HEK293 (cell line): ENCODE measurements around the gene SLC38A8.

Experiments used
- CTCF ChIA-PET: fragments of 350-600 bp; formaldehyde crosslinking; extraction: SDS; loops from one replicate; lab custom pipeline; 2021; ENCODE audit warnings: antibody characterized with exemption; lab: Yijun Ruan, JAX
- POLR2A ChIA-PET: fragments of 300-600 bp; formaldehyde crosslinking; extraction: SDS; loops from one replicate; lab custom pipeline; 2020; ENCODE audit warnings: antibody characterized with exemption, inconsistent platforms; lab: Yijun Ruan, JAX
- H3K27ac ChIP-seq: fragments of 200-500 bp; sonication (Bioruptor generic); 2 replicates; pipeline ENCODE4 v1.5.1; 2014; ENCODE audit warnings: low read depth, low read length, control low read depth, inconsistent platforms; ENCODE audit errors: extremely low read depth
- H3K36me3 ChIP-seq, 2 experiments: fragments of 200-500 bp in 1 of 2; sonication (Bioruptor generic) in 1 of 2; 1 replicate in 1 of 2; 2 replicates in 1 of 2; pipeline ENCODE4 v1.5.1; 2014 to 2017; ENCODE audit warnings: inconsistent platforms in 2 of 2, low read length in 2 of 2; ENCODE audit not compliant: control insufficient read depth in 2 of 2, insufficient read depth in 1 of 2
- H3K4me1 ChIP-seq: fragments of 200-500 bp; sonication (Bioruptor generic); 2 replicates; pipeline ENCODE4 v1.5.1; 2014; ENCODE audit warnings: mild to moderate bottlenecking, low read length, inconsistent platforms; ENCODE audit not compliant: control insufficient read depth, insufficient read depth
- H3K4me3 ChIP-seq: 2 replicates; pipeline ENCODE4 v1.5.1; 2011; ENCODE audit warnings: low read depth, mild to moderate bottlenecking, control low read depth, low read length, moderate library complexity
- H3K9me3 ChIP-seq: fragments of 200-500 bp; sonication (Bioruptor generic); 2 replicates; pipeline ENCODE4 v1.5.1; 2014; ENCODE audit warnings: low read depth, low read length, inconsistent platforms; ENCODE audit not compliant: control insufficient read depth, insufficient read depth
- EGR2 ChIP-seq: fragments of 450-650 bp; formaldehyde crosslinking; IDR thresholded peaks from 2 replicates; pipeline ENCODE4 v1.5.1; 2016; ENCODE audit warnings: low read depth, missing biosample characterization, missing genetic modification characterization
- KLF1 ChIP-seq: fragments of 450-650 bp; formaldehyde crosslinking; IDR thresholded peaks from 2 replicates; pipeline ENCODE4 v1.5.1; 2016; ENCODE audit warnings: missing biosample characterization, missing genetic modification characterization
- KLF7 ChIP-seq: fragments of 450-650 bp; formaldehyde crosslinking; IDR thresholded peaks from 2 replicates; pipeline ENCODE4 v1.5.1; 2016; ENCODE audit warnings: missing biosample characterization, missing genetic modification characterization, borderline replicate concordance
- KLF8 ChIP-seq: fragments of 450-650 bp; formaldehyde crosslinking; IDR thresholded peaks from 2 replicates; pipeline ENCODE4 v1.5.1; 2016; ENCODE audit warnings: missing biosample characterization, missing genetic modification characterization
- KLF9 ChIP-seq: fragments of 450-650 bp; formaldehyde crosslinking; IDR thresholded peaks from 2 replicates; pipeline ENCODE4 v1.5.1; 2016; ENCODE audit warnings: missing biosample characterization, missing genetic modification characterization, low read depth
- PRDM2 ChIP-seq: fragments of 450-650 bp; formaldehyde crosslinking; IDR thresholded peaks from 2 replicates; pipeline ENCODE4 v1.5.1; 2016; ENCODE audit warnings: missing biosample characterization, missing genetic modification characterization, borderline replicate concordance
- SP2 ChIP-seq: fragments of 450-650 bp; formaldehyde crosslinking; IDR thresholded peaks from 2 replicates; pipeline ENCODE4 v1.5.1; 2016; ENCODE audit warnings: missing biosample characterization, missing genetic modification characterization
- ZNF114 ChIP-seq: fragments of 450-650 bp; formaldehyde crosslinking; IDR thresholded peaks from 2 replicates; pipeline ENCODE4 v1.5.0; 2017; ENCODE audit warnings: missing biosample characterization, missing genetic modification characterization
- ZNF133 ChIP-seq: fragments of 450-650 bp; formaldehyde crosslinking; IDR thresholded peaks from 2 replicates; pipeline ENCODE4 v1.5.1; 2016; ENCODE audit warnings: missing biosample characterization, missing genetic modification characterization
- ZNF248 ChIP-seq: fragments of 450-650 bp; formaldehyde crosslinking; IDR thresholded peaks from 2 replicates; pipeline ENCODE4 v1.5.1; 2017; ENCODE audit warnings: missing biosample characterization, missing genetic modification characterization
- ZNF366 ChIP-seq: fragments of 450-650 bp; formaldehyde crosslinking; conservative IDR thresholded peaks from 2 replicates; pipeline ENCODE4 v1.5.1; 2016; ENCODE audit warnings: missing biosample characterization, missing genetic modification characterization
- ZNF473 ChIP-seq: fragments of 450-650 bp; formaldehyde crosslinking; IDR thresholded peaks from 2 replicates; pipeline ENCODE4 v1.5.1; 2017; ENCODE audit warnings: missing biosample characterization, missing genetic modification characterization
- ZNF571 ChIP-seq: fragments of 450-650 bp; formaldehyde crosslinking; IDR thresholded peaks from 2 replicates; pipeline ENCODE4 v1.5.0; 2017; ENCODE audit warnings: missing biosample characterization, missing genetic modification characterization
- ZNF624 ChIP-seq: fragments of 450-650 bp; formaldehyde crosslinking; IDR thresholded peaks from 2 replicates; pipeline ENCODE4 v1.5.1; 2017; ENCODE audit warnings: missing biosample characterization, missing genetic modification characterization
- ZNF658 ChIP-seq: fragments of 450-650 bp; formaldehyde crosslinking; IDR thresholded peaks from 2 replicates; pipeline ENCODE4; 2016; ENCODE audit warnings: missing biosample characterization, missing genetic modification characterization
- ZNF777 ChIP-seq: fragments of 450-650 bp; formaldehyde crosslinking; IDR thresholded peaks from 2 replicates; pipeline ENCODE4 v1.5.1; 2017; ENCODE audit warnings: missing biosample characterization, missing genetic modification characterization, borderline replicate concordance
- ZNF791 ChIP-seq: fragments of 450-650 bp; formaldehyde crosslinking; IDR thresholded peaks from 2 replicates; pipeline ENCODE4 v1.5.1; 2016; ENCODE audit warnings: missing biosample characterization, missing genetic modification characterization
- ZNF792 ChIP-seq: fragments of 450-650 bp; formaldehyde crosslinking; IDR thresholded peaks from 2 replicates; pipeline ENCODE4 v1.5.1; 2016; ENCODE audit warnings: missing biosample characterization, missing genetic modification characterization
- TF ChIP-seq, protein P1 (sequence below): fragments of 450-650 bp; formaldehyde crosslinking; IDR thresholded peaks from 2 replicates; pipeline ENCODE4 v1.5.1; 2016; ENCODE audit warnings: missing biosample characterization, missing genetic modification characterization
- TF ChIP-seq, protein P2 (sequence below): fragments of 450-650 bp; formaldehyde crosslinking; conservative IDR thresholded peaks from 2 replicates; pipeline ENCODE4 v1.5.1; 2016; ENCODE audit warnings: low read depth, missing biosample characterization, missing genetic modification characterization
- TF ChIP-seq, protein P3 (sequence below): fragments of 450-650 bp; formaldehyde crosslinking; conservative IDR thresholded peaks from 2 replicates; pipeline ENCODE4 v1.5.1; 2016; ENCODE audit warnings: low read depth, missing biosample characterization, missing genetic modification characterization

SLC38A8 gene

DNA sequence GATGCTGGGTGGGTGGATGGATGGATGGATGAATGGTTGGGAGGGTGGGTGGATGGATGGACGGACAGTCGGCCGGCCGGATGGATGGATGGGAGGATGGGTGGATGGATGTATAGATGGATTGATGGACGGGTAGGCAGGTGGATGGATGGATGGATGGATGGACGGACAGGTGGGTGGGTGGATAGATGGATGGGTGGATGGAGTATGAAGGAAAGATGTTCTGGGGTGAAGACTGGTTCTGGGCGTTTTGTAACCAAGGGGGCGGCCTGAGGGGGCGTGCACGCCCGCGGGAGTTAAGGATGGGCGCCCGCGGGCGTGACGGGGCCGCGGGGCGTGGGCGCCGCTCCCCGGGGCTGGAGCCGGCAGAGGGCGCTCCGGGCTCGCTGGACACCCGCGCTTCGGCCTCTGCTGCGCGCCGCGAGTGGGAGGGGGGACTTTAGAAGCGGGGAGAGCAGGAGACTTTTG is 74.7 kb downstream of the SLC38A8 start, which contains the start of gene NECAB2:
Gene NECAB2 (plus strand): TSS at position 407 of the 468 bp plus-strand sequence. CDS start 405 bp downstream, outside the sequence.
- Histone ChIP-seq H3K4me3 (peak within 1 kb of the TSS; percentile 26), H3K4me1 (no peaks in the 10 kb centered on the region), H3K9me3 (no peaks in the 10 kb centered on the region), H3K36me3 (no peaks in the 10 kb centered on the region), H3K27ac (no peak within 1 kb of the TSS)
- ChIA-PET POLR2A (no interaction called here), CTCF (interaction anchor here (5.3 kb wide), 1 partner anchor 97 kb away, joined by 46 read pairs; no protein-coding TSS in a partner anchor)
- TF ChIP-seq ZNF473 (tag by site-specific recombination): no peak
- TF ChIP-seq ZNF114: no peak
- peak; percentile 59; the same call in 1 of the 2 replicates for TF ChIP-seq PRDM2 (tag by site-specific recombination)
- TF ChIP-seq EGR2: peak; percentile 96
- 0 out of 2 replicates have a peak, but pooled peaks have one; percentile 25 for TF ChIP-seq ZNF792 (tag by site-specific recombination)
- peak; percentile 75 for TF ChIP-seq KLF9 (tag by site-specific recombination)
- 0 out of 2 replicates have a peak, but pooled peaks have one; percentile 27 for TF ChIP-seq ZNF133 (tag by site-specific recombination)
- TF ChIP-seq KLF7 (tag by site-specific recombination): 0 out of 2 replicates have a peak, but pooled peaks have one; percentile 20
- TF ChIP-seq, protein P1, sequence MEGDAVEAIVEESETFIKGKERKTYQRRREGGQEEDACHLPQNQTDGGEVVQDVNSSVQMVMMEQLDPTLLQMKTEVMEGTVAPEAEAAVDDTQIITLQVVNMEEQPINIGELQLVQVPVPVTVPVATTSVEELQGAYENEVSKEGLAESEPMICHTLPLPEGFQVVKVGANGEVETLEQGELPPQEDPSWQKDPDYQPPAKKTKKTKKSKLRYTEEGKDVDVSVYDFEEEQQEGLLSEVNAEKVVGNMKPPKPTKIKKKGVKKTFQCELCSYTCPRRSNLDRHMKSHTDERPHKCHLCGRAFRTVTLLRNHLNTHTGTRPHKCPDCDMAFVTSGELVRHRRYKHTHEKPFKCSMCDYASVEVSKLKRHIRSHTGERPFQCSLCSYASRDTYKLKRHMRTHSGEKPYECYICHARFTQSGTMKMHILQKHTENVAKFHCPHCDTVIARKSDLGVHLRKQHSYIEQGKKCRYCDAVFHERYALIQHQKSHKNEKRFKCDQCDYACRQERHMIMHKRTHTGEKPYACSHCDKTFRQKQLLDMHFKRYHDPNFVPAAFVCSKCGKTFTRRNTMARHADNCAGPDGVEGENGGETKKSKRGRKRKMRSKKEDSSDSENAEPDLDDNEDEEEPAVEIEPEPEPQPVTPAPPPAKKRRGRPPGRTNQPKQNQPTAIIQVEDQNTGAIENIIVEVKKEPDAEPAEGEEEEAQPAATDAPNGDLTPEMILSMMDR (tag by site-specific recombination): 0 out of 2 replicates have a peak, but pooled peaks have one; percentile 31
- TF ChIP-seq ZNF777 (tag by site-specific recombination): peak; percentile 76; the same call in 1 of the 2 replicates
- no peak; the same call in 1 of the 2 replicates for TF ChIP-seq ZNF791 (tag by site-specific recombination)
- peak; percentile 78; the same call in 1 of the 2 replicates for TF ChIP-seq ZNF658 (tag by site-specific recombination)
- TF ChIP-seq KLF1 (tag by site-specific recombination): peak; percentile 75
- peak; percentile 65; the same call in 1 of the 2 replicates for TF ChIP-seq KLF8 (tag by site-specific recombination)
- no peak for TF ChIP-seq ZNF624
- TF ChIP-seq SP2 (tag by site-specific recombination): no peak; the same call in 1 of the 2 replicates
- TF ChIP-seq, protein P2, sequence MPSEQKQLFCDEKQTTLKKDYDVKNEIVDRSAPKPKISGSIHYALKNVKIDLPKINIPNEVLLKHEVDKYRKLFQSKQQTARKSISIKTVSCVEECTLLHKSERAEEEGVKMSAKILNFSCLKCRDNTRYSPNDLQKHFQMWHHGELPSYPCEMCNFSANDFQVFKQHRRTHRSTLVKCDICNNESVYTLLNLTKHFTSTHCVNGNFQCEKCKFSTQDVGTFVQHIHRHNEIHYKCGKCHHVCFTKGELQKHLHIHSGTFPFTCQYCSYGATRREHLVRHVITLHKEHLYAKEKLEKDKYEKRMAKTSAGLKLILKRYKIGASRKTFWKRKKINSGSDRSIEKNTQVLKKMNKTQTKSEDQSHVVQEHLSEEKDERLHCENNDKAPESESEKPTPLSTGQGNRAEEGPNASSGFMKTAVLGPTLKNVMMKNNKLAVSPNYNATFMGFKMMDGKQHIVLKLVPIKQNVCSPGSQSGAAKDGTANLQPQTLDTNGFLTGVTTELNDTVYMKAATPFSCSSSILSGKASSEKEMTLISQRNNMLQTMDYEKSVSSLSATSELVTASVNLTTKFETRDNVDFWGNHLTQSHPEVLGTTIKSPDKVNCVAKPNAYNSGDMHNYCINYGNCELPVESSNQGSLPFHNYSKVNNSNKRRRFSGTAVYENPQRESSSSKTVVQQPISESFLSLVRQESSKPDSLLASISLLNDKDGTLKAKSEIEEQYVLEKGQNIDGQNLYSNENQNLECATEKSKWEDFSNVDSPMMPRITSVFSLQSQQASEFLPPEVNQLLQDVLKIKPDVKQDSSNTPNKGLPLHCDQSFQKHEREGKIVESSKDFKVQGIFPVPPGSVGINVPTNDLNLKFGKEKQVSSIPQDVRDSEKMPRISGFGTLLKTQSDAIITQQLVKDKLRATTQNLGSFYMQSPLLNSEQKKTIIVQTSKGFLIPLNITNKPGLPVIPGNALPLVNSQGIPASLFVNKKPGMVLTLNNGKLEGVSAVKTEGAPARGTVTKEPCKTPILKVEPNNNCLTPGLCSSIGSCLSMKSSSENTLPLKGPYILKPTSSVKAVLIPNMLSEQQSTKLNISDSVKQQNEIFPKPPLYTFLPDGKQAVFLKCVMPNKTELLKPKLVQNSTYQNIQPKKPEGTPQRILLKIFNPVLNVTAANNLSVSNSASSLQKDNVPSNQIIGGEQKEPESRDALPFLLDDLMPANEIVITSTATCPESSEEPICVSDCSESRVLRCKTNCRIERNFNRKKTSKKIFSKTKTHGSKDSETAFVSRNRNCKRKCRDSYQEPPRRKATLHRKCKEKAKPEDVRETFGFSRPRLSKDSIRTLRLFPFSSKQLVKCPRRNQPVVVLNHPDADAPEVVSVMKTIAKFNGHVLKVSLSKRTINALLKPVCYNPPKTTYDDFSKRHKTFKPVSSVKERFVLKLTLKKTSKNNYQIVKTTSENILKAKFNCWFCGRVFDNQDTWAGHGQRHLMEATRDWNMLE: no peak
- no peak for TF ChIP-seq ZNF571 (tag by site-specific recombination)
- TF ChIP-seq ZNF366 (tag by site-specific recombination): peak; percentile 98
- TF ChIP-seq ZNF248 (tag by site-specific recombination): 0 out of 2 replicates have a peak, but pooled peaks have one; percentile 22
- TF ChIP-seq, protein P3, sequence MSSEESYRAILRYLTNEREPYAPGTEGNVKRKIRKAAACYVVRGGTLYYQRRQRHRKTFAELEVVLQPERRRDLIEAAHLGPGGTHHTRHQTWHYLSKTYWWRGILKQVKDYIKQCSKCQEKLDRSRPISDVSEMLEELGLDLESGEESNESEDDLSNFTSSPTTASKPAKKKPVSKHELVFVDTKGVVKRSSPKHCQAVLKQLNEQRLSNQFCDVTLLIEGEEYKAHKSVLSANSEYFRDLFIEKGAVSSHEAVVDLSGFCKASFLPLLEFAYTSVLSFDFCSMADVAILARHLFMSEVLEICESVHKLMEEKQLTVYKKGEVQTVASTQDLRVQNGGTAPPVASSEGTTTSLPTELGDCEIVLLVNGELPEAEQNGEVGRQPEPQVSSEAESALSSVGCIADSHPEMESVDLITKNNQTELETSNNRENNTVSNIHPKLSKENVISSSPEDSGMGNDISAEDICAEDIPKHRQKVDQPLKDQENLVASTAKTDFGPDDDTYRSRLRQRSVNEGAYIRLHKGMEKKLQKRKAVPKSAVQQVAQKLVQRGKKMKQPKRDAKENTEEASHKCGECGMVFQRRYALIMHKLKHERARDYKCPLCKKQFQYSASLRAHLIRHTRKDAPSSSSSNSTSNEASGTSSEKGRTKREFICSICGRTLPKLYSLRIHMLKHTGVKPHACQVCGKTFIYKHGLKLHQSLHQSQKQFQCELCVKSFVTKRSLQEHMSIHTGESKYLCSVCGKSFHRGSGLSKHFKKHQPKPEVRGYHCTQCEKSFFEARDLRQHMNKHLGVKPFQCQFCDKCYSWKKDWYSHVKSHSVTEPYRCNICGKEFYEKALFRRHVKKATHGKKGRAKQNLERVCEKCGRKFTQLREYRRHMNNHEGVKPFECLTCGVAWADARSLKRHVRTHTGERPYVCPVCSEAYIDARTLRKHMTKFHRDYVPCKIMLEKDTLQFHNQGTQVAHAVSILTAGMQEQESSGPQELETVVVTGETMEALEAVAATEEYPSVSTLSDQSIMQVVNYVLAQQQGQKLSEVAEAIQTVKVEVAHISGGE: no peak
